IPS-NIHi11 (cell line): ENCODE results near the gene LARGE1.
"Not testable (repeated sequence)": the region's sequence is repeated elsewhere in the genome, so short reads cannot be mapped to it uniquely, and the experiment has no call there.

Experiments used
- DNase-seq: peaks from one replicate; pipeline ENCODE4 v3.0.0; 2012; ENCODE audit warnings: mixed read lengths, low spot score

LARGE1 gene

DNA sequence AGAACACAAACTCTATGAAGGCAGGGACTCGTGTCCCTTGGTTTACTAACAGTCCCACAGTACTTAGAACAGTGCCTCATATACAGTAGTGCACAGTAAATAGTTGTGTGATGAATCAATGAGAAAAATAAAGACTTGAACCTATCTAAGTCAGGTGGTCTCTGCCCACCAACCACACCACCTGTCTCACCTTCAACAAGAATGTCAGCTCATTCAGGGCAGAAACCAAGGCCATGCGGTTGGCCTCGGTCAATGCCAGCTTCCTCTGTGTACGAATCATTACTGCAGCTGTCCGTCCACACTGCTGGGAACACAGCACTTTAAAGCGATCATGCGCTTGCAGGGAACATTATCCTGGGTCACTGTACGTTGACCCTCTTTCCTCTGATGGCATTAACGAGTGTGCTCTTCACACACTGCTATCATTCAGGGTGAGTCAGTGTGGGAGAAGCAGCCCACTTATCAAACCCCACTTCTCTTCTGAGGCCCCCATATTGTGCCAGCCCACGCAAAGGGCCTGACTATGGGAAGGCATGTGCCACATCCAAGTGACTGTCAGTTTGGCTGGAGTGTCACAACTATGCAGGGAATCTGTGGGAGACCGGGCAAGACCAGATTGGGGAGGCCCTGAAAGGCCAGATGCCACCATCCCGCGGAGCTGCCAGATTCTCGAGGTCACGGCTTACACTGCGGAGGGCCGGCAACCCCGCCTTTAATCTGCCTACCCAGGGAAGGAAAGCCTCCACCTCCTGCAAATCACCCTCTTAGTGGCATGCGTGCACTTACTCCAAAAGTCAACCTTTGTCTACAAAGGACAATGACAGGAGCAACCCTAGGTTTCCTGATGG lies 36.1 kb downstream of the LARGE1 start:
- DNase-seq: no peak

DNA sequence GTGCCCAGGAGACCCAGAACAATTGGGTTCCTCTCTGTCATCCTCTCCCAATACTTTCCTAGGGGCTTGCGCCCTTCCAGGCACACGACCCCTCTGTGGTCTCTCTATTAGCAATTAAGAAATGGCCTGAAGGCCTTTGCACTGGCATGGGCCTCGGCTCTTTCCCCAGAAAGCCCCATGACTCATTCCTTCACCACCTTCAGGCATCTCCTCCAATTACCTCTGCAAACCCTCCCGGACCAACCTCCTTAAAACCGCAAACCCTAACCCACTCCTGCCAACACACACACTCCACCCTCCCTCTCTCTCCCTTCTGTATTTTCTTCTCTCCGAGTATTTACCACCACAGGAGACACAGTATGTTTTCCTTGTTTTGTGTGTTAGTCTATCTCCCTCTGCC lies 36.7 kb downstream of the LARGE1 start:
- no peak for DNase-seq

DNA sequence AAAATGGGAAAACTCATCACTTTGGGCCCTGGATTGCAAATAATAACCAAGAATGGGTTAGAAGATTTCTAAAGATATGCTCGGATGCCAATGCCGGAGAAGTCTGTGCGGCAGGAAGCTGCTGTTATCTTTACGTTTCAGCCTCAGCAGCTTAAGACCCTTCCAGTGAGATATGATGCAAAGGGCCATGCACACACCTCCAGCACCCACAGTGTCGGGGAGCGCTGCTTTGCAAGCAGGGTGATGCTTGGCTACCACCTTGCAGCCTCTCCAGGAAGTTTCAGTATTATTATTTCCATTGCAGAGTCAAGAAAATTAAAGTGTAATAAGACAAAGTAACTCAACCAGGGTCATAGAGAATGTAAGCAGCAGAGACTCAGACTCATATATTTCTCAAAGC lies 37.3 kb downstream of the LARGE1 start:
- no peak for DNase-seq

- DNase-seq: no peak
These were observed 39.3 kb downstream of the LARGE1 start for GRCh38 chr22:33880986-33881385.

DNA sequence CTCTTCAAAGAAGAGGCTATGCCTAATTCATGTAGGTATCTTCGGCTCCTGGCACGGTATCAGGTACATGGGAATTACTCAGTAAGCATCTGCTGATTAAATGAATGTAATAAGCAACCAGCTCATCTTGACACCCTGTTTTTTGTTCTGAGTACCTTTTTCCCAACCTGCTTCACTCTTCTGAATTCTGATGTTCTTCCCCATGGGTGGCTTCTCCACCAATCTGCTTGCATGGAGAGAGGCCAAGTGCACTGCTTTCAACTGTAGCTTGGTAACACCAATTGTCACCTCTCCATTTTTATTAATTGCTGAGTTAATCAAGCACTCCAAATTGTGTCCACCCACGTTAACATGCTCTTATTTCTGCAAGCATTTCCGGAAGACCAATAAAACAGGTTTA lies 40.5 kb downstream of the LARGE1 start:
- no peak for DNase-seq

- no peak for DNase-seq
These were observed 45.0 kb downstream of the LARGE1 start for GRCh38 chr22:33875316-33875715.

- DNase-seq: no peak
These were observed 46.1 kb downstream of the LARGE1 start for GRCh38 chr22:33874206-33874605.

- DNase-seq: no peak
These were observed 46.6 kb downstream of the LARGE1 start for GRCh38 chr22:33873666-33874065.

- DNase-seq: no peak
These were observed 47.1 kb downstream of the LARGE1 start for GRCh38 chr22:33873186-33873585.

DNA sequence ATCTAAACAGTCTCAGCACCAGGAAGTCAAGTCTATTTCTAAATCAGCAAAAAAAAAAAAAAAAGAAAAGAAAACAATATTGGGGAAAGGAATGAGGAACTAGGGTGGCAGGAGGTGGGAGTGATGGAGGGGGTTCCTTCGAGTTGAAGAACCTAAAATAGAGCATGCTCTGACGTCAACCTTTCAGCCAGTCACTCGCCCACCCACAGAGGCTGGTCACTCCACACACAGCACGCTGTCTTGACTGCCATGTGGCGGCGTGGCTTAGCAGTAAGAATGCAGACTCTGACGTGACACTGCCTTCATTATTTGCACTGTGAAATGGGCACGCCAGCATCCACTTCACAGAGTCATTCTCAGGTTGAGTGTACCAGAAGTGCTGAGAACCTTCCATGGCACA lies 48.3 kb downstream of the LARGE1 start:
- DNase-seq: no peak

GRCh38 chr22:33869946-33870345 lies 50.3 kb downstream of the LARGE1 start:
- no peak for DNase-seq

- no peak for DNase-seq
These were observed 52.3 kb downstream of the LARGE1 start for GRCh38 chr22:33867971-33868370.

GRCh38 chr22:33867118-33867866 lies 53.0 kb downstream of the LARGE1 start:
- no peak for DNase-seq

GRCh38 chr22:33866511-33866910 lies 53.8 kb downstream of the LARGE1 start:
- DNase-seq: no peak

- DNase-seq: no peak
These were observed 54.3 kb downstream of the LARGE1 start for GRCh38 chr22:33865996-33866395.

- DNase-seq: no peak
These were observed 55.0 kb downstream of the LARGE1 start for GRCh38 chr22:33865248-33865647.

- DNase-seq: no peak
These were observed 55.5 kb downstream of the LARGE1 start for GRCh38 chr22:33864723-33865130.

DNA sequence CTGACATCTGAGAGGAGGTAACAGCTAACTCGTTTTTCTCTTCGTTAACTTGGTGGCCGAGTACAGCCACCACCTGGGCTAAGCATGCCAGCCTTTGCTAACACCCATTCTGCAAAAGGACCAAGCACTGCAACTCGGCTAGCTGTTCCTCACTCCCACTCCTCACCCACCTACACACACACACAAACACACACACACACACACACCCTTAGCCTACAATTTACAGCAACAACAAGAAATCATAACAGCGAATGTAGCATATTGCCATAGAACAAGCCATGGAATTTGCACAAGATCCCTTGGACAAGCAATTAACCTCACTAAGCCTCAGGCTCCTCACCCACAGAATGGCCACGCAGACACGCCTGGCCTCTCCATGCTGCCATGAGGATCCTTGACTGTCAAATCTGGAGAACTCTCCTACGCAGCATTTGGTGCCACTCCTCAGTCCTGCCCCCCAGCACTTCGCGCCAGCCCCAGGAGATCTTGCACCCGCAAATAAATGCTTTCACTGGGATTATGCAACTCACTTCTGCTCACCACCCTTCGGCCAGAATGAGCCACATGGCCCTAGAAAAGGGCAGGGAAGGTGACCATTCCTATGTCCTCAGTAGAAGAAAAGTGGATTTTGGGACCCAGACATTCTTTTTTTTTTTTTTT lies 58.9 kb downstream of the LARGE1 start:
- DNase-seq: no peak

- DNase-seq: no peak
These were observed 59.9 kb downstream of the LARGE1 start for GRCh38 chr22:33860386-33860785.

- no peak for DNase-seq
These were observed 61.0 kb downstream of the LARGE1 start for GRCh38 chr22:33859311-33859710.

DNA sequence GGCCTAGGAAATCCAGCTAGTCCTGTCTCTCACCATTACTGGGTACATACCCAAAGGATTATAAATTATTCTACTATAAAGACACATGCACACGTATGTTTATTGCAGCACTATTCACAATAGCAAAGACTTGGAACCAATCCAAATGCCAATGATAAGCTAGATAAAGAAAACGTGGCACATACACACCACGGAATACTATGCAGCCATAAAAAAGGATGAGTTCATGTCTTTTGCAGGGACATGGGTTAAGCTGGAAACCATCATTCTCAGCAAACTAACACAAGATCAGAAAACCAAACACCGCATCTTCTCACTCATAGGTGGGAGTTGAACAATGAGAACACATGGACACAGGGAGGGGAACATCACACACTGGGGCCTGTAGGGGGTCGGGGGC lies 61.6 kb downstream of the LARGE1 start:
- not testable (repeated sequence) for DNase-seq

GRCh38 chr22:33857767-33858166 lies 62.5 kb downstream of the LARGE1 start:
- not testable (repeated sequence) for DNase-seq

DNA sequence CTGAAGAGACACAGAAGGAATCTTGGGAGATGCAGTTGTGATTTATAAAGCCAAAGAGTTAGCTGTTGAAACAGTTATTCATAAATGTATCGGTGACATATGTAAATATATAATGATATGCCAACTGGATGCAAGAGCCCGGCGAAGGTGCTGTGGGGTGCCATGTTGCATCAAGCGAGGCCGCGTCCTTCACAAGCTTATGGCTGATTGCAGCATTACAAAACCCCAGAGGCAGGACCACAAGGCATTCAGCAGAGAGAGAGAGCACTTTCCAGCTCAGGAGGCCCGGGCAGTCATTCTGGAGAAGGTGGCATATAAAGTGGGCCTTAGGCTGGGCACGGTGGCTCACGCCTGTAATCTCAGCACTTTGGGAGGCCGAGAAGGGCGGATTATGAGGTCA lies 65.6 kb downstream of the LARGE1 start:
- no peak for DNase-seq
